ENCODE data around the gene MVK. TPM values are rescaled to one million over a fixed set of nuclear protein-coding genes. Genes with fewer than 3 reads are reported as not detected.

The MVK gene
- total RNA-seq, 4 donors from 2014 or later: 17.2 to 157 (median 25.4) TPM

GRCh38 chr12:109555431-109556315, 17.9 kb upstream of the MVK start:
- H3K9me3 ChIP-seq: no peaks in the 10 kb centered on the region
- H3K27ac ChIP-seq: no peak overlapping the region
- 82 to 100% methylated on average over 1 to 18 of the region's 18 CpGs for WGBS, 2 donors (ENCODE audit: low coverage in 1 of 2)
- no peak for TF ChIP-seq EP300 (IDR thresholded peaks at IDR 0.05; ENCODE audit: low read depth)
- TF ChIP-seq, protein P1, sequence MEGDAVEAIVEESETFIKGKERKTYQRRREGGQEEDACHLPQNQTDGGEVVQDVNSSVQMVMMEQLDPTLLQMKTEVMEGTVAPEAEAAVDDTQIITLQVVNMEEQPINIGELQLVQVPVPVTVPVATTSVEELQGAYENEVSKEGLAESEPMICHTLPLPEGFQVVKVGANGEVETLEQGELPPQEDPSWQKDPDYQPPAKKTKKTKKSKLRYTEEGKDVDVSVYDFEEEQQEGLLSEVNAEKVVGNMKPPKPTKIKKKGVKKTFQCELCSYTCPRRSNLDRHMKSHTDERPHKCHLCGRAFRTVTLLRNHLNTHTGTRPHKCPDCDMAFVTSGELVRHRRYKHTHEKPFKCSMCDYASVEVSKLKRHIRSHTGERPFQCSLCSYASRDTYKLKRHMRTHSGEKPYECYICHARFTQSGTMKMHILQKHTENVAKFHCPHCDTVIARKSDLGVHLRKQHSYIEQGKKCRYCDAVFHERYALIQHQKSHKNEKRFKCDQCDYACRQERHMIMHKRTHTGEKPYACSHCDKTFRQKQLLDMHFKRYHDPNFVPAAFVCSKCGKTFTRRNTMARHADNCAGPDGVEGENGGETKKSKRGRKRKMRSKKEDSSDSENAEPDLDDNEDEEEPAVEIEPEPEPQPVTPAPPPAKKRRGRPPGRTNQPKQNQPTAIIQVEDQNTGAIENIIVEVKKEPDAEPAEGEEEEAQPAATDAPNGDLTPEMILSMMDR (IDR thresholded peaks at IDR 0.05): no peak
- TF ChIP-seq POLR2AphosphoS5 (IDR thresholded peaks at IDR 0.05): no peak
- TF ChIP-seq POLR2A (IDR thresholded peaks at IDR 0.05): no peak
- peaks cover 28% of the 10 kb centered on the region for H3K27me3 ChIP-seq
- intact Hi-C loops (cut with DNase I; ENCODE audit: low total_unique reads): no loop called here
- H3K36me3 ChIP-seq: no peaks in the 10 kb centered on the region
- no peak for DNase-seq
- H3K4me3 ChIP-seq: no peak overlapping the region
- in situ Hi-C loops (cut with MboI; ENCODE audit: low pct_ligation_motif_present in 1 of 4, low pct_unique_long_range_greater_than_20kb in 1 of 4, low sequenced_read_pairs in 3 of 4): no loop called here
- peaks cover 0 to 11% (median 2%) of the 10 kb centered on the region in 4 donors for H3K4me1 ChIP-seq

DNA sequence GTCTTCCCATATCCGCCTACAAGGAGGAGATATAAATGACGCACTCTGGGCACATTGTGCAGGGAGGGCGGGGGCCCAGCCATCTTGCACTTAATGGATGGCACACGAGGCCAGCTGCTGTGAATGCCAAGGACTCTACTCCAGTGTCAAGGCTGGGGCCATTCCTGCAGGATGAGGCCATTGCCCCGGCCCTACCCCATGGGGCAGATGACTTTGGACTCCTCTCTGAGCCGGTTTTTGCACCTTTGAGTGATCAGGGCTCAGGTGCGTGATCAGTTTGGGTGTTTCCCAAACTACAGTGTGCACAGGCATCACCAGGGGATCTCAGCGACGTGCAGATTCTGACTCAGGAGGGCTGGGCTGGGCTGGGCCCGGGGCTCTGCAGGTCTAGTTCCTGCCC, 16.4 kb upstream of the MVK start:
- Histone ChIP-seq H3K36me3 (no peaks in the 10 kb centered on the region), H3K27ac (no peak overlapping the region), H3K4me1 (peaks cover 0 to 11% (median 2%) of the 10 kb centered on the region in 4 donors), H3K27me3 (peaks cover 22% of the 10 kb centered on the region), H3K4me3 (no peak overlapping the region), H3K9me3 (no peaks in the 10 kb centered on the region)
- in situ Hi-C loops (cut with MboI; ENCODE audit: low pct_ligation_motif_present in 1 of 4, low pct_unique_long_range_greater_than_20kb in 1 of 4, low sequenced_read_pairs in 3 of 4) (no loop called here), intact Hi-C loops (cut with DNase I; ENCODE audit: low total_unique reads) (no loop called here)
- WGBS, 2 donors (ENCODE audit: low coverage in 1 of 2): 86 to 100% methylated on average over 2 to 10 of the region's 10 CpGs
- DNase-seq: no peak
- TF ChIP-seq POLR2AphosphoS5 (IDR thresholded peaks at IDR 0.05) (no peak), POLR2A (IDR thresholded peaks at IDR 0.05) (no peak), EP300 (IDR thresholded peaks at IDR 0.05; ENCODE audit: low read depth) (no peak)
- TF ChIP-seq, protein P1 (IDR thresholded peaks at IDR 0.05): no peak

GRCh38 chr12:109557805-109558204, 15.8 kb upstream of the MVK start:
- 84% methylated on average over 12 of the region's 12 CpGs; no CpG with 5 or more reads in 1 of the 2 donors for WGBS, 2 donors (ENCODE audit: low coverage in 1 of 2)
- Histone ChIP-seq H3K27me3 (peaks cover 18% of the 10 kb centered on the region), H3K4me3 (no peak overlapping the region), H3K36me3 (no peaks in the 10 kb centered on the region), H3K4me1 (peaks cover 0 to 11% (median 2%) of the 10 kb centered on the region in 4 donors), H3K9me3 (no peaks in the 10 kb centered on the region), H3K27ac (peak overlapping the region in 1 of 4 donors; percentile 57)
- intact Hi-C loops (cut with DNase I; ENCODE audit: low total_unique reads) (no loop called here), in situ Hi-C loops (cut with MboI; ENCODE audit: low pct_ligation_motif_present in 1 of 4, low pct_unique_long_range_greater_than_20kb in 1 of 4, low sequenced_read_pairs in 3 of 4) (no loop called here)
- no peak for DNase-seq
- TF ChIP-seq POLR2AphosphoS5 (IDR thresholded peaks at IDR 0.05): no peak
- TF ChIP-seq EP300 (IDR thresholded peaks at IDR 0.05; ENCODE audit: low read depth): no peak
- no peak for TF ChIP-seq POLR2A (IDR thresholded peaks at IDR 0.05)
- TF ChIP-seq, protein P1 (IDR thresholded peaks at IDR 0.05): no peak

DNA sequence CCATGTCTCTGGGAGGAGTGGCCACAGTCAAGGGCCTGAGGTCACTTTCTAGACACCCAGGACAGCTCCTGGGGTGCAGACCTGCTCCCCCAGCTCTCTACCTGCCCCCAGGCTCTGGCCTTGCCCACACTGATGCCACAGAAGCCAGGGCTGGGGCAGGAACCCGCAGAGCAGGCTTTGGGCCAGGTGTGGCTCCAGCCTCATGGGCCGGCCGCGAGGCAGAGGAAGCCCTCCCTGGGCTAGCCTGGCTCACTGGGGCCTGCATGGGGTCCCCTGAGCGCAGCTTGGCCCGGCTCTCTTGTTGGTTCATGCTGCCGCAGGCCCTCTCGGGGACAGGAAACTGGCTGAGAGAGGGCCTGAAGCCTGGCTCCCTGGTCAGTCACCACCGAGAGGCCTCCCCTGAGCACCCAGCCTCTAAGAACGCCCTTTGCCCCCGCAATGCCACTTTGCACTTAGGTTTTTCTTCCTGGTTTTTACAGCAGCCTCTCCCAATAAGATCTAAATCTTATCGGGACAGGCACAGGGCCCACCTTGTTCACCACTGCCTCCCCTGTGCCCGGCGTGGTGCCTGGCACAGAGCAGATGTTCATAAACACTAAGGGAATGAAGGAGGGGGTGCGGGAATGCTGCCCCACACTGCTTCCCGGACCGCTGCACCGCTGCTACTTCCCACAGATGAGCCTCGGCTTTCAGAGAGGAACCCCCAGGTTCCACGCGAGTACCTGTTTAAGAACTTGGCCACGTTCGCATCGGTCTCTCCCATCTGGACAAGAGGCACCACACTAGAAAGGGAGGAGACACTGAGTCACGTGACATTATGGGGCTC, 15.0 kb upstream of the MVK start:
- no peak overlapping the region for H3K4me3 ChIP-seq
- WGBS, 2 donors (ENCODE audit: low coverage in 1 of 2): 73% methylated on average over 25 of the region's 25 CpGs; no CpG with 5 or more reads in 1 of the 2 donors
- intact Hi-C loops (cut with DNase I; ENCODE audit: low total_unique reads) (no loop called here), in situ Hi-C loops (cut with MboI; ENCODE audit: low pct_ligation_motif_present in 1 of 4, low pct_unique_long_range_greater_than_20kb in 1 of 4, low sequenced_read_pairs in 3 of 4) (no loop called here)
- peak; percentile 58 for DNase-seq
- no peaks in the 10 kb centered on the region for H3K9me3 ChIP-seq
- peaks cover 12% of the 10 kb centered on the region for H3K27me3 ChIP-seq
- no peak for TF ChIP-seq POLR2A (IDR thresholded peaks at IDR 0.05)
- TF ChIP-seq POLR2AphosphoS5 (IDR thresholded peaks at IDR 0.05): no peak
- TF ChIP-seq, protein P1 (IDR thresholded peaks at IDR 0.05): no peak
- no peak for TF ChIP-seq EP300 (IDR thresholded peaks at IDR 0.05; ENCODE audit: low read depth)
- H3K36me3 ChIP-seq: no peaks in the 10 kb centered on the region
- H3K27ac ChIP-seq: peak overlapping the region in 3 of 4 donors; percentile 57 to 70 (median 57)
- H3K4me1 ChIP-seq: peaks cover 0 to 11% (median 2%) of the 10 kb centered on the region in 4 donors
